Progenitor cell of endocrine pancreas (in vitro differentiated cells): ENCODE results near the gene USP31. TPM values are rescaled to one million over a fixed set of nuclear protein-coding genes. Genes with fewer than 3 reads are reported as not detected.

Source experiments
- DNase-seq: peaks from one replicate; pipeline ENCODE4 v3.0.0; 2021; ENCODE audit warnings: low spot score; ENCODE audit not compliant: unreplicated experiment
- H3K27ac Mint-ChIP-seq: 2 replicates; pipeline ENCODE4 v1.8.0; 2021; ENCODE audit warnings: mild to moderate bottlenecking, moderate library complexity, mixed read lengths
- H3K27me3 Mint-ChIP-seq: 2 replicates; pipeline ENCODE4 v1.8.0; 2021; ENCODE audit warnings: mixed read lengths
- H3K36me3 Mint-ChIP-seq: 2 replicates; pipeline ENCODE4 v1.8.0; 2022; ENCODE audit warnings: mixed read lengths; ENCODE audit not compliant: insufficient read depth
- H3K4me1 Mint-ChIP-seq: 2 replicates; pipeline ENCODE4 v1.8.0; 2021; ENCODE audit warnings: low read depth, mixed read lengths
- H3K4me3 Mint-ChIP-seq: 2 replicates; pipeline ENCODE4 v1.8.0; 2021; ENCODE audit warnings: low read depth, mild to moderate bottlenecking, moderate library complexity, mixed read lengths
- H3K9me3 Mint-ChIP-seq: 2 replicates; pipeline ENCODE4 v1.8.0; 2021; ENCODE audit warnings: low read depth, mixed read lengths
- CTCF ChIP-seq: fragments of 200-600 bp; sonication (generic); IDR thresholded peaks from one replicate; pipeline ENCODE4 v1.5.0; 2021; ENCODE audit warnings: antibody characterized with exemption, mild to moderate bottlenecking; ENCODE audit not compliant: unreplicated experiment
- total RNA-seq: library from RNA; stranded (reverse); gene quantifications from 2 replicates; pipeline ENCODE4 v1.2.1, GENCODE V29; 2021

Gene USP31
- total RNA-seq, 1 donor from 2014 or later, result 10.5 TPM

GRCh38 chr16:23066676-23067075, 82.6 kb downstream of the USP31 start:
- Mint-ChIP-seq H3K27ac (no peak overlapping the region), H3K36me3 (peaks cover 13% of the 10 kb centered on the region), H3K4me3 (no peak overlapping the region), H3K9me3 (no peaks in the 10 kb centered on the region), H3K4me1 (no peaks in the 10 kb centered on the region), H3K27me3 (no peaks in the 10 kb centered on the region)
- DNase-seq, result no peak
- no peak for TF ChIP-seq CTCF

GRCh38 chr16:23064639-23065038, 84.6 kb downstream of the USP31 start:
- Mint-ChIP-seq H3K27ac (no peak overlapping the region), H3K4me1 (no peaks in the 10 kb centered on the region), H3K4me3 (no peak overlapping the region), H3K9me3 (no peaks in the 10 kb centered on the region), H3K36me3 (peaks cover 8% of the 10 kb centered on the region), H3K27me3 (peaks cover 4% of the 10 kb centered on the region)
- no peak for TF ChIP-seq CTCF
- no peak for DNase-seq

- H3K27ac Mint-ChIP-seq, result no peak overlapping the region
- H3K4me1 Mint-ChIP-seq, result no peaks in the 10 kb centered on the region
- H3K36me3 Mint-ChIP-seq, result no peaks in the 10 kb centered on the region
- H3K27me3 Mint-ChIP-seq, result peaks cover 10% of the 10 kb centered on the region
- TF ChIP-seq CTCF, result no peak
- no peak for DNase-seq
- no peaks in the 10 kb centered on the region for H3K9me3 Mint-ChIP-seq
- H3K4me3 Mint-ChIP-seq, result no peak overlapping the region
These were observed 86.7 kb downstream of the USP31 start for GRCh38 chr16:23062524-23062923.

DNA sequence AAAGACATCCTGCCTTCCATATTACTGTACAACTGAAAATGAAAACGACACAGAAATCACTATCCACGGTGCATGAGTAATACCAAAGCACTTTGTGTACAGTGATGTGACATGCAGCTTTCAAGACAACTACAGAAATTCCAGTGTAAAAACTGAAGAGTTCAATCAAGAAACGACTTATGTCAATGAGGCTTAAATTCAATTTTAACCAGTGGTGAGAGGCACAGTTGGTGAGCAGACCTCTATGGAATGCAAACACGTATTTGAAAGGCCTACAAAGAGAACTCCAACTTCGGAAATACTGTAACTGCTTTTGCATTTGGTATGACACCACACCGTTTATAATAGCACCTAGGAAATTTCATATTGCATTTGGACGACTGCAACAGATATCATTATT, 87.6 kb downstream of the USP31 start:
- Mint-ChIP-seq H3K36me3 (no peaks in the 10 kb centered on the region), H3K4me3 (no peak overlapping the region), H3K27ac (no peak overlapping the region), H3K9me3 (no peaks in the 10 kb centered on the region), H3K4me1 (no peaks in the 10 kb centered on the region), H3K27me3 (peaks cover 12% of the 10 kb centered on the region)
- TF ChIP-seq CTCF, result no peak
- DNase-seq, result no peak

DNA sequence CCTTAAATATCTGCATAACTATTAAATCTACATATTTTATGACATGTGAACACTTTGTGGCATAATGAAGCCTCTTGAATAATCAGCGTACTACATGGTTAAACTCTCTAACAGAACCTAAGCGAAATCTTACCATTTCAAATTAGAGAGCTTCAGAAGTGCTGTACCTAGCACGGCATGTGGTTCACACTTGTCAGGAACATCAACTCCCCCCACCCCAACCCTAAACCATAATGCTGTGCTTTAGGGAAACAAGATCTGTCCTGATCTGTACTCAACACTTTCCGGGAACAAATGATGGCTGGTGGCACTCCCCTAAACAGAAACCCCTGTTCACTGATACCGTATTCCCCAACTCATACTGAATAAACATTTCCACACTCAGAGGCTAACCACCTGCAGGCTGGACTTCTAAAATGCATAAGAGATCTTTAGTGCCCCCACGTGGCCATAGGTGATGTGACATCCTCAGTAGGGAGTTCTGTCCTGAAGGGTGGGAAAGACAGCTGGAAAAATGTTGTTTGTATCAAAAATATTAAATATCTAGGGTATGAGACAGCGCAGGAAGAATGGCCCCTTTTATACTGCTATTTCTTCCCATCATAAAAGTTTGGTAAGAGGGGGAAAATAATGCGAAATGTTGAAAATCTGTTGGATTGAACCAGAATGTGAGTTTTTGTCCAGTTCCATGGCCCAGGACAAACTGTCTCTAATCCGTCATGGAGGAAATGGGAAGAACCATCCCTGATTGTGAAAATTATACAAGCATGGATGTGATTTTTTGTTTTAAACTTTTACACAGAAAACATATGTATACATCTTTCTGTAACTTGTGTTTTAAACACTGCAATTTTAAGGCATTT, 88.6 kb downstream of the USP31 start:
- H3K9me3 Mint-ChIP-seq, result no peaks in the 10 kb centered on the region
- no peaks in the 10 kb centered on the region for H3K4me1 Mint-ChIP-seq
- H3K27me3 Mint-ChIP-seq, result peaks cover 12% of the 10 kb centered on the region
- DNase-seq, result peak; percentile 49
- no peak overlapping the region for H3K4me3 Mint-ChIP-seq
- TF ChIP-seq CTCF, result peak; percentile 82
- no peaks in the 10 kb centered on the region for H3K36me3 Mint-ChIP-seq
- no peak overlapping the region for H3K27ac Mint-ChIP-seq
